GM21717 (cell line): ENCODE results near the gene EXOC6B.

ENCODE experiments used
- ATAC-seq: cut with Tn5 transposase; IDR thresholded peaks from one replicate; pipeline ENCODE4 v1.9.1; 2021; ENCODE audit warnings: mild to moderate bottlenecking, moderate library complexity; ENCODE audit not compliant: unreplicated experiment

The EXOC6B gene

GRCh38 chr2:72793798-72794440 lies 31.9 kb downstream of the EXOC6B start:
- no peak for ATAC-seq

GRCh38 chr2:72789241-72789640 lies 36.6 kb downstream of the EXOC6B start:
- ATAC-seq, result no peak

GRCh38 chr2:72788756-72789155 lies 37.1 kb downstream of the EXOC6B start:
- ATAC-seq, result no peak

GRCh38 chr2:72785517-72785916 lies 40.3 kb downstream of the EXOC6B start:
- ATAC-seq, result no peak

GRCh38 chr2:72782520-72782919 lies 43.3 kb downstream of the EXOC6B start:
- ATAC-seq, result no peak

GRCh38 chr2:72781480-72781879 lies 44.4 kb downstream of the EXOC6B start:
- no peak for ATAC-seq

- no peak for ATAC-seq
These were observed 45.4 kb downstream of the EXOC6B start for GRCh38 chr2:72780477-72780876.

GRCh38 chr2:72779495-72779894 lies 46.3 kb downstream of the EXOC6B start:
- ATAC-seq, result no peak

GRCh38 chr2:72778410-72778809 lies 47.4 kb downstream of the EXOC6B start:
- ATAC-seq, result no peak

- no peak for ATAC-seq
These were observed 54.9 kb downstream of the EXOC6B start for GRCh38 chr2:72770879-72771461.

GRCh38 chr2:72765997-72766609 lies 59.7 kb downstream of the EXOC6B start:
- ATAC-seq, result no peak

GRCh38 chr2:72762276-72762675 lies 63.6 kb downstream of the EXOC6B start:
- no peak for ATAC-seq

GRCh38 chr2:72759755-72760154 lies 66.1 kb downstream of the EXOC6B start:
- ATAC-seq, result no peak

GRCh38 chr2:72757177-72757775 lies 68.6 kb downstream of the EXOC6B start:
- no peak for ATAC-seq

GRCh38 chr2:72755647-72756423 lies 70.0 kb downstream of the EXOC6B start:
- no peak for ATAC-seq

- no peak for ATAC-seq
These were observed 71.1 kb downstream of the EXOC6B start for GRCh38 chr2:72754628-72755320.

GRCh38 chr2:72750977-72751639 lies 74.7 kb downstream of the EXOC6B start:
- ATAC-seq, result no peak

GRCh38 chr2:72750466-72750865 lies 75.4 kb downstream of the EXOC6B start:
- no peak for ATAC-seq

- no peak for ATAC-seq
These were observed 78.5 kb downstream of the EXOC6B start for GRCh38 chr2:72747344-72747743.

GRCh38 chr2:72745679-72746368 lies 80.0 kb downstream of the EXOC6B start:
- no peak for ATAC-seq
